Subcutaneous adipose tissue (tissue), 4 donors: Measurements from ENCODE around the gene SBF2. TPM values are rescaled to one million over a fixed set of nuclear protein-coding genes. Genes with fewer than 3 reads are reported as not detected.

ENCODE experiments used
- CTCF ChIP-seq: fragments of 450-650 bp; IDR thresholded peaks from one replicate; pipeline ENCODE4 v1.5.1; 2016; ENCODE audit warnings: low read depth, mild to moderate bottlenecking, control low read depth, antibody characterized with exemption, moderate library complexity
- small RNA-seq: library from RNA; depleted of rRNA; stranded (forward); fragments of <200 nt; gene quantifications from one replicate; pipeline ENCODE3, GENCODE V24; 2016
- total RNA-seq, 4 donors: library from RNA; depleted of rRNA; stranded (reverse); fragments of >200 nt; gene quantifications; one replicate each; pipeline ENCODE4 v1.1.0, GENCODE V29; 2016

The SBF2 gene
- total RNA-seq, 4 donors from 2014 or later = 87.2 to 103 (median 97.3) TPM

- no peak for TF ChIP-seq CTCF
These were observed 555.9 kb downstream of the SBF2 start for GRCh38 chr11:9738116-9738515.

GRCh38 chr11:9736365-9736764, 557.7 kb downstream of the SBF2 start:
- TF ChIP-seq CTCF = no peak

GRCh38 chr11:9735919-9736318, 558.1 kb downstream of the SBF2 start:
- no peak for TF ChIP-seq CTCF

GRCh38 chr11:9735236-9735635, 558.8 kb downstream of the SBF2 start:
- TF ChIP-seq CTCF = no peak

- no peak for TF ChIP-seq CTCF
These were observed 560.8 kb downstream of the SBF2 start for GRCh38 chr11:9733212-9733611.

GRCh38 chr11:9732453-9732852, 561.6 kb downstream of the SBF2 start:
- no peak for TF ChIP-seq CTCF

GRCh38 chr11:9731256-9731655, 562.8 kb downstream of the SBF2 start:
- TF ChIP-seq CTCF = no peak

Small RNA genes within 50 kb of the gene (small RNA-seq; reads per million reads assigned to genes)
- gene AC080023.2 (not detected), gene RNU7-28P (not detected)

Other genes starting within 250 kb of the SBF2 start
- 100 to 1,000 TPM; 234 to 350 (median 298) TPM for gene ADM, start 10.9 kb upstream of the SBF2 start, total RNA-seq
- gene AMPD3, start 161.0 kb upstream of the SBF2 start, total RNA-seq = 10 to 100 TPM in 2 of 4 donors, 1 to 10 TPM in 2; 7.7 to 18.4 (median 9.8) TPM
- gene RNF141, start 247.0 kb upstream of the SBF2 start, total RNA-seq = 10 to 100 TPM; 39.0 to 68.3 (median 59.7) TPM